Breast epithelium (tissue), 4 donors: ENCODE data around the gene KHNYN. TPM values are rescaled to one million over a fixed set of nuclear protein-coding genes. Genes with fewer than 3 reads are reported as not detected.
"Not testable (repeated sequence)": the region's sequence is repeated elsewhere in the genome, so short reads cannot be mapped to it uniquely, and the experiment has no call there.

Experiments used
- DNase-seq, 2 donors: peaks; one replicate each; pipeline ENCODE4 v3.0.0-alpha.2; 2019; ENCODE audit warnings: low spot score in 2 of 2
- H3K27ac ChIP-seq, 2 donors: fragments of 200-600 bp; sonication (generic) in 1 of 2; one replicate each; pipeline ENCODE4 v1.5.1; 2016 to 2019; ENCODE audit warnings: mild to moderate bottlenecking in 1 of 2
- H3K27me3 ChIP-seq, 2 donors: fragments of 200-600 bp; sonication (generic) in 1 of 2; one replicate each; pipeline versions ENCODE4 v1.5.1 to v1.6.0; 2017 to 2019; ENCODE audit warnings: control low read depth in 1 of 2, mild to moderate bottlenecking in 1 of 2
- H3K36me3 ChIP-seq: fragments of 200-600 bp; one replicate; pipeline ENCODE4 v1.5.1; 2019
- H3K4me1 ChIP-seq, 2 donors: fragments of 200-600 bp; sonication (generic); one replicate each; pipeline ENCODE4 v1.5.1; 2016 to 2019; ENCODE audit warnings: control low read depth in 1 of 2
- H3K4me3 ChIP-seq, 3 donors: fragments of 200-600 bp; sonication (generic); 1 replicate in 2 of 3; 2 replicates in 1 of 3; pipeline ENCODE4 v1.5.1; 2016 to 2019; ENCODE audit warnings: mild to moderate bottlenecking in 3 of 3, moderate library complexity in 2 of 3
- H3K9me3 ChIP-seq, 2 donors: fragments of 200-600 bp; sonication (generic) in 1 of 2; one replicate each; pipeline ENCODE4 v1.5.1; 2016 to 2019; ENCODE audit warnings: control low read depth in 1 of 2
- POLR2A ChIP-seq: fragments of 450-650 bp; IDR thresholded peaks from one replicate; pipeline ENCODE4 v1.6.1; 2016; ENCODE audit warnings: antibody characterized with exemption, mild to moderate bottlenecking, moderate library complexity
- POLR2AphosphoS5 ChIP-seq, 3 donors: sonication (generic); formaldehyde crosslinking; IDR thresholded peaks; one replicate each; pipeline ENCODE4 v1.6.1; 2017; ENCODE audit warnings: antibody characterized with exemption in 3 of 3
- intact Hi-C: fragments of 100-400 bp; cut with DNase I; formaldehyde crosslinking; loops from one replicate; pipeline ENCODE4 v1.15.1; 2023; ENCODE audit warnings: low total_unique reads
- total RNA-seq, 3 donors: library from RNA; depleted of rRNA; stranded (reverse); fragments of >200 nt; gene quantifications; one replicate each; pipeline ENCODE4 v1.1.0, GENCODE V29; 2016
- TF ChIP-seq, protein P1 (sequence below), 3 donors: fragments of 450-650 bp; IDR thresholded peaks; one replicate each; pipeline ENCODE4 v1.5.1; 2016 to 2017; ENCODE audit warnings: antibody characterized with exemption in 3 of 3, mild to moderate bottlenecking in 3 of 3, moderate library complexity in 3 of 3

The KHNYN gene
- total RNA-seq, 3 donors from 2014 or later: 48.5 to 68.1 (median 63.9) TPM

DNA sequence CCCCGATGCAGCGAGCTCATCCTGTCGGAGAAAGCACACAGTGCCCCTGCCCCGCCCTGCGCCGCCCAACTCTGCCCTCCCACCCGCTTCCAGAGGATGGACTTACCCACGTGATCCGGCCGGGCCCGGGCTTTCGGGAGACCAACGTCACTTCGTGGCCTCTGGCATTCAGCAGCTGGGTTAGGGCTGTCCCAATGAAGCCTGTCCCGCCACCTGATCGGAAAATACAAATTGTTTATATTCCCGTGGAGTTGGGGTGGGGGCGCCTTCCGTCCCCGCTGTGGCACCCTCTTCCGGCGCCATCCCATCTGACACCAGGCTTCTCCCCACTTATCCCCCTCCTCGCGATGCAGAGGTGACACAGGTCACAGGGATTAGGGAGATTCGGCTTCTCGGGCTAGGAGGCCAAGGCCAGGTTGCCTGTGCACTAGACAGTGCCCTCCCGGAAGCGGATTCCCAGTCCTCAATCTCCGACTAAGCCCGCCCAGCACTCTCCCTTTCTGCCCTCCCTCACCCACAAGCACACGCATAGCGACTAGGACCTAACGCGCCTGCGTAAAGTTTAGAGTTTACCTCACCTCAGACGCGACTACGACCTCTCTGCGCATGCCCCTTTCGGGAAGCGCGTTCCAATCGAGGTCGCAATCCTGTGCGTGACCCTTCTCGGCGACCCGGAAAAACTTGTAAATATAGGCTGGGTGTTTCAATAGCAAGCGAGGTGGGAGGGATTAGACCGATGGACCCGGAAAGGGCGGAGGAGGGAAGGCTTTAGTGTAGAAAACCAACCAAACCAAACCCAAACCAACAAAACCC is 12.7 kb downstream of the KHNYN start, which contains the start of gene SDR39U1:
SDR39U1 (minus strand) TSS at position 537 of the 813 bp plus-strand sequence; CDS start at position 530, 7 bp downstream.
- Histone ChIP-seq H3K27ac (peak within 1 kb of the TSS; percentile 99 to 100), H3K9me3 (no peaks in the 10 kb centered on the region), H3K4me1 (peaks cover 0 to 17% of the 10 kb centered on the region in 2 donors), H3K4me3 (peak within 1 kb of the TSS; percentile 59 to 82 (median 75)), H3K27me3 (no peaks in the 10 kb centered on the region), H3K36me3 (no peaks in the 10 kb centered on the region)
- peak; percentile 96 to 98 for DNase-seq
- TF ChIP-seq, protein P1, sequence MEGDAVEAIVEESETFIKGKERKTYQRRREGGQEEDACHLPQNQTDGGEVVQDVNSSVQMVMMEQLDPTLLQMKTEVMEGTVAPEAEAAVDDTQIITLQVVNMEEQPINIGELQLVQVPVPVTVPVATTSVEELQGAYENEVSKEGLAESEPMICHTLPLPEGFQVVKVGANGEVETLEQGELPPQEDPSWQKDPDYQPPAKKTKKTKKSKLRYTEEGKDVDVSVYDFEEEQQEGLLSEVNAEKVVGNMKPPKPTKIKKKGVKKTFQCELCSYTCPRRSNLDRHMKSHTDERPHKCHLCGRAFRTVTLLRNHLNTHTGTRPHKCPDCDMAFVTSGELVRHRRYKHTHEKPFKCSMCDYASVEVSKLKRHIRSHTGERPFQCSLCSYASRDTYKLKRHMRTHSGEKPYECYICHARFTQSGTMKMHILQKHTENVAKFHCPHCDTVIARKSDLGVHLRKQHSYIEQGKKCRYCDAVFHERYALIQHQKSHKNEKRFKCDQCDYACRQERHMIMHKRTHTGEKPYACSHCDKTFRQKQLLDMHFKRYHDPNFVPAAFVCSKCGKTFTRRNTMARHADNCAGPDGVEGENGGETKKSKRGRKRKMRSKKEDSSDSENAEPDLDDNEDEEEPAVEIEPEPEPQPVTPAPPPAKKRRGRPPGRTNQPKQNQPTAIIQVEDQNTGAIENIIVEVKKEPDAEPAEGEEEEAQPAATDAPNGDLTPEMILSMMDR (IDR thresholded peaks at IDR 0.05): peak; percentile 14 to 21 (median 16)
- peak; percentile 88 for TF ChIP-seq POLR2A
- peak; percentile 89 to 97 (median 90) for TF ChIP-seq POLR2AphosphoS5 (IDR thresholded peaks at IDR 0.05)
- intact Hi-C loops: no loop called here

DNA sequence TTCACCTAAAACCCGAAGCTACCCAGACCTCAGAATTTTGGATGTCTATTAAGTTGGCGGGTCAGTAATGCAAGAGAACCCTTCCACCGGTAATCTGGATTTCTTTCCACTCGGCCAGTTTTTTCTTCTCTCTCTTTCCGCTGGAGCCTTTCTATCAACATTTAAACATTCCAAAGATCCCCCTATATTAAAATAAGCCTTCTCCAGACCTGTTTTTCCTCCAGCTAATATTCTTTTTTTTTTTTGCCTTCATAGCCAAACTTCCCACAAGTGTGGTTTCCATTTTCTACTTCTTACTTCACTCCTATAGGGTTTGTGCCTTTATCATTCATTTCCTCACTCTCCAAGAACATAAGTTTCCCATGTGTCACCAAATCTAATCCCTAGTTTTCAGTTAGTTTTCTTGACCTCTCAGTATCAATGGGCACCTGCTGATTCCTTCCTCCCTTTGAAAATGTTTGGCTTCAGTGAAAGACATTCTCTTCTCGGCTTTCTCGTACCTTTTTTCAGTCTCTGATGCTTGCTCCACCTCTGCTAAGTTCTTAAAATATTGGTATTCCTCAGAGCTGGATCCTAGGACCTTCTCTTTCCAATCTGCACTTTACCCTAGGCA is 13.4 kb downstream of the KHNYN start:
- H3K27me3 ChIP-seq: no peaks in the 10 kb centered on the region
- H3K9me3 ChIP-seq: no peaks in the 10 kb centered on the region
- H3K36me3 ChIP-seq: no peaks in the 10 kb centered on the region
- no peak for DNase-seq
- H3K27ac ChIP-seq: peak overlapping the region; percentile 99 to 100
- H3K4me1 ChIP-seq: peaks cover 0 to 17% of the 10 kb centered on the region in 2 donors
- intact Hi-C loops: no loop called here
- peak overlapping the region; percentile 59 to 82 (median 75) for H3K4me3 ChIP-seq
- TF ChIP-seq POLR2AphosphoS5 (IDR thresholded peaks at IDR 0.05) (no peak), POLR2A (no peak)
- TF ChIP-seq, protein P1 (IDR thresholded peaks at IDR 0.05): no peak

DNA sequence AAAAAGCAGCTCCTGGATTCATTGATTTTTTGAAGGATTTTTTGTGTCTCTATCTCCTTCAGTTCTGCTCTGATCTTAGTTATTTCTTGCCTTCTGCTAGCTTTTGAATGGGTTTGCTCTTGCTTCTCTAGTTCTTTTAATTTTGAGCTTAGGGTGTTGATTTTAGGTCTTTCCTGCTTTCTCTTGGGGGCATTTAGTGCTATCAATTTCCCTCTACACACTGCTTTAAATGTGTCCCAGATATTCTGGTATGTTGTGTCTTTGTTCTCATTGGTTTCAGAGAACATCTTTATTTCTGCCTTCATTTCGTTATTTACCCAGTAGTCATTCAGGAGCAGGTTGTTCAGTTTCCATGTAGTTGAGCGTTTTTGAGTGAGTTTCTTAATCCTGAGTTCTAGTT is 21.1 kb downstream of the KHNYN start:
- not testable (repeated sequence) for DNase-seq, H3K4me3 ChIP-seq, H3K27me3 ChIP-seq

DNA sequence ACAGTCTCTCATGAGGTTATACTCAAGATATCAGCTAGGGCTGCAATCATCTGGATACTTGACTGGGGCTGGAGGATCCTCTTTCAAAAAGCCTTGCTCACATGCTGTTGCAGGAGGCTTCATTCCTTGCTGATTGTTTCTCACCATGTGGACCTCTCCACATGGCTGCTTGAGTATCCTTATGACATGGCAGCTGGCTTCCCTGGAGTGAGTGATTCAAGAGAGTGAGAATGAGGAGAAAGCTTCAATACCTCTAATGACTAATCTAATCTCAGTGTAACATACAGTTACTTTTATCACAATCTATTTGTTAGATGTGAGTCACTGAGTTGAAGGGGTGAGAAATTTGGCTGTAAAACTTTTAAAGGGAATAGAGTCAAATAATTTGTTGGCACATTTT is 27.2 kb downstream of the KHNYN start:
- Histone ChIP-seq H3K4me1 (no peaks in the 10 kb centered on the region), H3K4me3 (no peak overlapping the region), H3K9me3 (no peaks in the 10 kb centered on the region), H3K36me3 (no peaks in the 10 kb centered on the region), H3K27ac (no peak overlapping the region), H3K27me3 (no peaks in the 10 kb centered on the region)
- intact Hi-C loops: no loop called here
- TF ChIP-seq POLR2AphosphoS5 (IDR thresholded peaks at IDR 0.05): no peak
- TF ChIP-seq, protein P1 (IDR thresholded peaks at IDR 0.05): no peak
- no peak for TF ChIP-seq POLR2A
- no peak for DNase-seq

More for the DNA sequence above, 21.1 kb downstream of the KHNYN start:
- intact Hi-C loops, H3K27ac ChIP-seq, H3K36me3 ChIP-seq, H3K9me3 ChIP-seq, H3K4me1 ChIP-seq: not testable (repeated sequence)

DNA sequence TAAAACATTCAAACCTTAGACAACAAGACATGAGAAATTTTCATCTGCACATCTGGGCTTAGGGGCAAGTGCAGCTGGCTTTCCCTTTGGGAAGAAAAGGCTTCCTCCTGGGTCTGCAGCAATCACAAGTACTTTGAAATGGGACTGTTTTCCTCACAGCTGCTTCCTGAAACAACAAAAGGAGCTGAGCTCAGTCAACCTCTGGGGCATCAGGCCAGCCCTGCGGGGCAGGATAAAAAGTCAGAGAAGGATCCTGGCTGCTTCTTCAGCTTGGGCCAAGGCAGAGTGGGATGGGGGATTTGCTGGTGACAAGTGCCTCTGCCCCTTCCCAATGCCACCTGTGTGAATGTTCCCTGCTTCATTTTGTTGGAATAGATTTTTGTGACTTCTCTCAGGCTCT is 29.0 kb downstream of the KHNYN start:
- DNase-seq: no peak
- H3K27ac ChIP-seq: no peak overlapping the region
- H3K4me1 ChIP-seq: no peaks in the 10 kb centered on the region
- no peak for TF ChIP-seq POLR2AphosphoS5 (IDR thresholded peaks at IDR 0.05)
- no peak overlapping the region for H3K4me3 ChIP-seq
- no peaks in the 10 kb centered on the region for H3K27me3 ChIP-seq
- intact Hi-C loops: no loop called here
- H3K36me3 ChIP-seq: no peaks in the 10 kb centered on the region
- H3K9me3 ChIP-seq: no peaks in the 10 kb centered on the region

DNA sequence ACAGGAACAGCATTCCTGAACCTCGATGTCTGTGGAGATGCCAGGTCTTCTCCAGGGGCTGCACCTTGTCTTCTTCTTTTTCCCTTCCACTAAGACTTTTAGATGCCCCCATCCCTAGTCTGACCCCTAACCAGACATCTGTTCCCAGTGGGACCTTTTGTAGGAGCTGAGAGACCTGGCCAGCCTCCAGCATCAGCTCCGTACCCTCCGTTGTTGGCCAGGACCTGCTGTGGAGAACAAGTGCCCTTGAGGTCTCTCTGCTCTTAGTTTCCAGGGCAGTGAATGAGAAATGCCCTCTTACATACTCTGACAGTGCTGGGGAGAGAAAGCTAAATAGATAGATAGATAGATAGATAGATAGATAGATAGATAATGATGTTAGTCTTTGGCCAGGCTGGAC is 29.6 kb downstream of the KHNYN start:
- intact Hi-C loops: no loop called here
- H3K4me1 ChIP-seq: no peaks in the 10 kb centered on the region
- H3K27me3 ChIP-seq: no peaks in the 10 kb centered on the region
- H3K4me3 ChIP-seq: no peak overlapping the region
- no peak for DNase-seq
- H3K27ac ChIP-seq: no peak overlapping the region
- no peaks in the 10 kb centered on the region for H3K36me3 ChIP-seq
- no peaks in the 10 kb centered on the region for H3K9me3 ChIP-seq
- TF ChIP-seq POLR2A (no peak), POLR2AphosphoS5 (IDR thresholded peaks at IDR 0.05) (no peak)
- TF ChIP-seq, protein P1 (IDR thresholded peaks at IDR 0.05): no peak
